Hematopoietic multipotent progenitor cell treated with erythropoietin and hydrocortisone succinate and interleukin-3 and kit ligand, for 4 days (in vitro differentiated cells): ENCODE measurements around the gene SNX8.
A peak's percentile ranks its signal among the peaks of the same experiment; 100 is the strongest.
"Not testable (repeated sequence)": the region's sequence is repeated elsewhere in the genome, so short reads cannot be mapped to it uniquely, and the experiment has no call there.

Source experiments
- DNase-seq: peaks from one replicate; pipeline ENCODE4 v3.0.0-alpha.2; 2015

SNX8 gene

DNA sequence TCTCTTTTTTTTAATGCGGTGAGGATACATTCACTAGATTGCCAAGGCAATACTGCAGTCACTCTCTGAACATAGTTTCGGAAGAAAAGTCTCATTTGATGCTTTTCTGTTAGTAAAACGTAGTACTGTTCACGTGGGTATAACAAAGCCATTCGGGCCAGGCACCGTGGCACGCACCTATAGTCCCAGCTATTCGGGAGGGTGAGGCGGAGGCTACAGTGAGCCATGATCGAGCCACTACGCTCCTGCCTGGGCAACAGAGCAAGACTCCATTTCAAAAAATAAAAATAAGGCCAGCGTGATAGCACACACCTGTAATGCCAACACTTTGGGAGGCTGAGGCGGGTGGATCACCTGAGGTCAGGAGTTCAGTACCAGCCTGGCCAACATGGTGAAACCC, 24.6 kb downstream of the SNX8 start:
- DNase-seq: no peak

- DNase-seq: no peak
Observed at GRCh38 chr7:2289111-2289586, 25.1 kb downstream of the SNX8 start.

DNA sequence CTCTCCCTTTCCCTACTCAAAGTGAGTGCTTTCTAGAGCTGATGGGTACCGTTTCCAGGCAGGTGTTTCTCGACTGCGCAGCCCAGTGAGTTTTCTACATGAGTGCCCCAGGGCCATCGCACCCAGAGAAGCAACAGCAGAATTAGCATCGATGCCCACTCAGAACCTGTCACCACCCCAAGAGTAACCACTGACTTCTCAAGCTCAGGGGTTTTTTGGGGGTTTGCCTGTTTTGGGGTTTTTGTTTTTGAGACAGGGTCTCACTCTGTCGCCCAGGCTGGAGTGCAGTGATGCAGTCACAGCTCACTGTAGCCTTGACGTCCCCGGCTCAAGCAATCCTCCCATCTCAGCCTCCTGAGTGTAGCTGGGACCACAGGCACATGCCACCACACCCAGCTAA, 25.7 kb downstream of the SNX8 start:
- DNase-seq: no peak

GRCh38 chr7:2287745-2288144, 26.5 kb downstream of the SNX8 start:
- no peak for DNase-seq

GRCh38 chr7:2283074-2283473, 31.2 kb downstream of the SNX8 start:
- no peak for DNase-seq

- no peak for DNase-seq
Observed at GRCh38 chr7:2282185-2282751, 32.0 kb downstream of the SNX8 start.

DNA sequence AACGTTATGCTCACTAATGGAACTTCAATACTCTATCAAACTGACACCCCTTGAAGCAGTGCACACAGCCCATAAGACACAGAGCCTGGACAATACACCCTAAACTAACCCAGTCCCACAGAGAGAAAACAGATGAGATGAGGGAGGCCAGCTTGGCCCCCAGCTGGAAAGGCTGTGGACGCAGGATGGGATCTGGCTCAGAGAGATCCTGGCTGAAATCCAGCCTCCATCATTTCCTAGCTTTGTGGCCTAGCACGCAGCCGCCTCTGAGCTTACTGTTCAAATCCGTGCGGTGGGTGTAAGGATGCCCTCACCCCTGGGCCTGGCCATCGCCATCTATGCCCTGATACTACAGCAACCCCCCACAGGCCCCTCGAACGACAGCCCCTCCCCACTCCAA, 32.7 kb downstream of the SNX8 start:
- DNase-seq: no peak

GRCh38 chr7:2280424-2280823, 33.8 kb downstream of the SNX8 start:
- DNase-seq: no peak

DNA sequence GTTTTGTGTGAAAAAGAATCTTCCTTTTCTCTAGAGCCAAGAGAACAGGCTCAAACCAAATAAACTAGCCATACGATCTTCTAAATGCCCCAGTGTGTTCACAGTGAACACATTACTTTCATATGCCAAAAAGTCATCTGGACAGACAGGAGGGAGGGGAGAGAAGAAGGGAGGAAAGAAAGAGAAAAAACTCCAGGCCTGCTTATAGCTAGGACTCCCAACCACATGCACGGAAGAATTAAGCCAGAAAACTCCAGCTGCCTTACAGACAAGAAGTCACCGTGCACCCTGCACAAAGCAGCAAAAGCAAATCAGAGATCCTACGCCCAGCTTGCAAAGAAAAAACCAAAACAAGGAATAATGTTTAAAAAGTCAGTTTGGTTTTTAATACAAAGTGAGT, 34.3 kb downstream of the SNX8 start:
- no peak for DNase-seq

GRCh38 chr7:2278026-2278425, 36.2 kb downstream of the SNX8 start:
- DNase-seq: no peak

- no peak for DNase-seq
Observed at GRCh38 chr7:2276107-2276506, 38.1 kb downstream of the SNX8 start.

DNA sequence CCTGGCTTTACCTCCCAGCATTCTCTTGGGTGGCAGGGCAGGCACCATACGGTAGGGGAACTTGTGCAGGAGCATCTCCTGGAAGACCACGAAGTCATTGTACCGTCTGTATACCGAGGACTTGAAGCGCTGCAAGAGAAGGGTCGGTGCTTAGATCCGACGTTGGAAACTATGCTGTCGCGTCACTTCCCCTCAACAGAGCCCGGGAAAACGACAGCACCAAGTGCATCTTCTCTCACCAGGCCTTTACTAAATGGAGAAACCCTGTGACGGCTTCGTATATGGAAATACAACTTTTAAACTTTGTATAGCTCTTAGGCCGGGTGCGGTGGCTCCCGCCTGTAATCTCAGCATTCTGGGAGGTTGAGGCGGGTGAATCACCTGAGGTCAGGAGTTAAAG, 39.1 kb downstream of the SNX8 start:
- no peak for DNase-seq

- DNase-seq: no peak
Observed at GRCh38 chr7:2274666-2275065, 39.6 kb downstream of the SNX8 start.

DNA sequence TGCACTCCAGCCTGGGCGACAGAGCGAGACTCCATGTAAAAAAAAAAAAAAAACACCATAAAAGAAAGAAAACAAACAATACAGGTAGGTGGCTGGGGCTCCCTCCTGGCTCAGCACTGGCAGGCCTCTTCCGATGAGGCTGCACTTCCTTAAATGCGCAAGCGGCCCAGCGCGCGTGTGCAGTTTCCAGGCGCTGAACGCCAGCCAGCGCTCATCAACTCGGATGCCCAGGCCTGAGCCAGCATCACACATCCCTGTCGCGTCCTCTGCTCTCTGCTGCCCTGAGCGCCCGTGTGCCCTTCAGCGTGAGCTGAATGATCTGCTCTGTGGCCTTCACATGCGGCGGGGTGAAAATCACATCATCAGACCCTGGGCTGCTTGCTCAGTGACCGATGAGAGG, 40.4 kb downstream of the SNX8 start:
- DNase-seq: no peak

- DNase-seq: no peak
Observed at GRCh38 chr7:2272031-2272430, 42.2 kb downstream of the SNX8 start.

- DNase-seq: no peak
Observed at GRCh38 chr7:2271273-2272026, 42.8 kb downstream of the SNX8 start.

DNA sequence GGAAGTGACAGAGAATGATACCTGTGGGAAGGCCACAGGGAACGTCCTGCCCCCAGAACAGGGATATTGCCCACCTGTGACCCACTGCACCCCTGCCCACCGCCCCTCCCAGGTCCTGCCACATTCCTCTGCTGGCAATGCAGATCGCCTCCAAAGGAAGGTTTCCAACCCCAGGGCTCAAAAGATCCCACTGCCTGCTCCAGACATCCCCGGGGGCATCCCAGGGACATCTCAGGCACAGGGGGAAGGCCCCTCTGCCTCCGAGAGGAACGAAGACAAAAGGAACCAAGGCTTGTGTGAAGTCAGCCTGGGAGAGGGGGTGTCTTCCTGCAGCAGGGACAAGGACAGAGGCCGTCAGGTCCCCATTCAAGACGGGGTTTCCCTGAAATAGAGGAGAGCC, 43.7 kb downstream of the SNX8 start:
- no peak for DNase-seq

DNA sequence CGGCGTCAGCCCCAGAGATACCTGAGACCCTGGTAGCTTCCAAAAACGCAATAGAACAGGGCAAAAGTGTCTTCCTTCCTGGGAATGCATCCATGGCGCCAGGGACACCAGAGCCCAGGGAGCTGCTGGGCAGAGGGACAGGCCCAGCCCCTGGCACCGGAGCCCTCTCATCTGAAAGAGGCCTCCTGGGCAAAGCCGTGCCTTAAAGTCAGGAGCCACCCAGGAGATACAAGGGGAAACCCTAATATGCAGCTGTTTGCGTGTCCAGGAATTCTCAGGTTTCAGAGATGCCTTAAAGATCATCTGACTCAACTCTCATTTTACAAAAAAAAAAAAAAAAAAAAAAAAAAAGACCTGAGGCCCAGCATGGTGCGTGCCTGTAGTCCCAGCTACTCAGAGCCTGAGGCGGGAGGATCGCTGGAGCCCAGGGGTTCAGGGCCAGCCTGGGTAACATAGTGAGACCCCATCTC, 44.2 kb downstream of the SNX8 start:
- no peak for DNase-seq

DNA sequence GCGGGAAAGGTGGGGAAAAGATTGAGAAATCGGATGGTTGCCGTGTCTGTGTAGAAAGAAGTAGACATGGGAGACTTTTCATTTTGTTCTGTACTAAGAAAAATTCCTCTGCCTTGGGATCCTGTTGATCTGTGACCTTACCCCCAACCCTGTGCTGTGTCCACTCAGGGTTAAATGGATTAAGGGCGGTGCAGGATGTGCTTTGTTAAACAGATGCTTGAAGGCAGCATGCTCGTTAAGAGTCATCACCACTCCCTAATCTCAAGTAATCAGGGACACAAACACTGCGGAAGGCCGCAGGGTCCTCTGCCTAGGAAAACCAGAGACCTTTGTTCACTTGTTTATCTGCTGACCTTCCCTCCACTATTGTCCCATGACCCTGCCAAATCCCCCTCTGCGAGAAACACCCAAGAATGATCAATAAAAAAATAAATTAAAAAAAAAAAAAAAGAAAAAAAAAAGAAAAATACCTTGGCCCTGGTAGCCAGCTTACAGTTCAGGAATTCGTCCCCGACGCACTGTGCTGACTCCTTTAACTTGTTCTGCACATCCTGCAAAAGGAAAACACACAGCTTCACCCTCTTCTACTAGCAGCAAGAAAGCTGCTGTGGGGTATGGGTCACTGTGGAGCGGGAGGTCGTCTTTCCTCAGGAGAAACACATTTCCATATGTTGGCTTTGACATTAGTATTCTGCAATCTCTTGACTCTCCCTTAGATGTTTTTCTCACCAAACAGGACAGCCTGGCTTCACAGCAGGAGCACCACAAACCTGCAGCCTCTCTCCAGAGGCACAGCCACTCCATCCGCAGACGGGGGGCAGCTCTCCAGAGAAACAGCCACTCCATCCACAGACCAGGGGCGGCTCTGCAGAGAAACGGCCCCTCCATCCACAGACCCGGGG, 44.9 kb downstream of the SNX8 start:
- not testable (repeated sequence) for DNase-seq

DNA sequence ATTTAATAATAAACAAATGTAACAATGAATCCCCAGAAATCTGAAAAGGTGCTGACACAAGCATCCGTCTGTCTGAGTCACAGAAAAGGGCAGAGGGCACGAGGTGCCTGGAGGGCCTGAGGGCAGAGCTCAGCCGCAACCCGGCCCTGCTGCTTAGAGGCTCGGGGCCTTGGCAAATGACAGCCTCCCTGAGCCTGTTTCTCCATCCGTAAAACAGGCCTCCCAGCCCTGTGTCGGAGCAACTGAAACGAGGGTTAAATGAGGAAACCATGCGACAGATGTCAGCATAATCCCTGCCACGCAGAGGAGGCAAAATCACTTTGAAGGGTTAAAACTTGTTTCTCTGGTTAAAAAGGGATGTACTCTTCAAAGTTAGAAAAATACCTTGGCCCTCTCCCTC, 47.3 kb downstream of the SNX8 start:
- no peak for DNase-seq

- DNase-seq: no peak
Observed at GRCh38 chr7:2264158-2264557, 50.1 kb downstream of the SNX8 start.

DNA sequence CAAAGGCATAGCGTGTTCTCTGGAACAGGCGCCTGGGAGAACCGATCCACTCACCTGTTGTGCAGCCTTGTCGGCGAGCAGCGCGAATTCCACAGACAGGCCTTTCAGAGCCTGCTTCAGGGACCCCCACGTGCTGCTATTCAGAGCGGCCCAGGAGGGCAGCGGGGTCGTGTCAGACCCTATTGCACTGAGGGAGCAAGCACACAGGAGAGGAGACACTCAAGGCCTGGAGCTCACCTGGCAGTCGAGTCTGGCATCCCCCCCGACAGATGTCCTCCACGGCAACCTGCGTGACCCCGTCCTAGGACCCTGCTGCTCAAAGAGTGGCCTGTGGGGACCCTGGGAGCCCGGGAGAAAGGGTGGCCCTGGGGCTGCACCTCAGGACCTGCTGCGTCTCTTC, 51.1 kb downstream of the SNX8 start:
- no peak for DNase-seq

DNA sequence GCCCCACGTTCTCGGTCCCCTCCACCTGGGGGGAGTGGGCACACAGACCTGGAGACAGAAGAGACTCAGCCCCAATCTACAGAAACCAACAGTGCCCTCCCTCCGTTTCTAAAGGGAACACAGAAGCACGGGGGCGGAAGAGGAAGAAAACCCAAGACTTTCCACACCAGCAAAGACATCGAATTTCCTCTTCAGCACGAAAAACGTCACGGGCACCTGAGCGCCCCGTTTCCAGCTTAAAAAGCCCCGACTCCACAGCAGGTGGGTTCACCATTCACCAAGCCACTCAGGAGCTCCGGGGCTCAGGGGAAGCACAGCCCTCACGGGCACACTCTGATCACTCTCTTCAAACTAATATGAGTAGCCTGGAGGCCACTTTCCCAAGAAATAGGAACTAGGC, 52.6 kb downstream of the SNX8 start:
- DNase-seq: peak; percentile 54

DNA sequence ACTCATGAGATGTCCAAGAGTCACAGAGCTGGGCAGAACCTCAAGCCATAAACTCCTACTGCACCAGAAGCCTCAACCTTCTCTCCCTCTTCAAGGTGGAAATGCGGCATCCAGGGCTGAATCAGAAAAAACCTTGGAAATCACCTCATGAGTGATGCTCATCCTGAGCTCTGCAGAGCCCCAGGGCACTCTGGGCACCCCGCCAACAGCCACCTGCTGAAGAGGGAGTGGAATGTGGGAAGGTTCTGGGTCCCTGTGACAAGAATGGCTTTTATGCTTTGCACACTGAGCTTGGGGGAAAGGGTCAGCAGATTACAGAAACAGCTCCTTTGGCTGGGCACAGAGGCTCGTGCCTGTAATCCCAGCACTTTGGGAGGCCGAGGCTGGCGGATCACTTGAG, 53.4 kb downstream of the SNX8 start:
- DNase-seq: no peak
